Kidney epithelial cell (primary cell): ENCODE data around the gene NBEAL2. TPM values are rescaled to one million over a fixed set of nuclear protein-coding genes. Genes with fewer than 3 reads are reported as not detected.
A peak's percentile ranks its signal among the peaks of the same experiment; 100 is the strongest.

Source experiments
- DNase-seq: peaks from one replicate; pipeline ENCODE4 v3.0.0-alpha.2; 2010; ENCODE audit warnings: low read depth
- H3K27me3 ChIP-seq: 2 replicates; pipeline ENCODE4 v1.6.0; 2011; ENCODE audit warnings: low read length; ENCODE audit not compliant: control insufficient read depth, insufficient read depth
- H3K36me3 ChIP-seq: 2 replicates; pipeline ENCODE4 v1.5.1; 2011; ENCODE audit warnings: low read length; ENCODE audit not compliant: control insufficient read depth, insufficient read depth
- H3K4me3 ChIP-seq: 2 replicates; pipeline ENCODE4 v1.5.1; 2011; ENCODE audit warnings: low read depth, mild to moderate bottlenecking, control low read depth, low read length
- total RNA-seq: library from RNA; depleted of rRNA; stranded (reverse); fragments of >200 nt; gene quantifications from 2 replicates; pipeline ENCODE4 v1.2.3, GENCODE V29; 2015
- TF ChIP-seq, protein P1 (sequence below): IDR thresholded peaks from 2 replicates; pipeline ENCODE4 v1.5.1; 2011; ENCODE audit warnings: mild to moderate bottlenecking, moderate library complexity, low read length, control low read depth, inconsistent platforms; ENCODE audit not compliant: insufficient read depth, poor library complexity, severe bottlenecking

The NBEAL2 gene
- total RNA-seq, 1 donor from 2014 or later = 37.5 TPM

- TF ChIP-seq, protein P1, sequence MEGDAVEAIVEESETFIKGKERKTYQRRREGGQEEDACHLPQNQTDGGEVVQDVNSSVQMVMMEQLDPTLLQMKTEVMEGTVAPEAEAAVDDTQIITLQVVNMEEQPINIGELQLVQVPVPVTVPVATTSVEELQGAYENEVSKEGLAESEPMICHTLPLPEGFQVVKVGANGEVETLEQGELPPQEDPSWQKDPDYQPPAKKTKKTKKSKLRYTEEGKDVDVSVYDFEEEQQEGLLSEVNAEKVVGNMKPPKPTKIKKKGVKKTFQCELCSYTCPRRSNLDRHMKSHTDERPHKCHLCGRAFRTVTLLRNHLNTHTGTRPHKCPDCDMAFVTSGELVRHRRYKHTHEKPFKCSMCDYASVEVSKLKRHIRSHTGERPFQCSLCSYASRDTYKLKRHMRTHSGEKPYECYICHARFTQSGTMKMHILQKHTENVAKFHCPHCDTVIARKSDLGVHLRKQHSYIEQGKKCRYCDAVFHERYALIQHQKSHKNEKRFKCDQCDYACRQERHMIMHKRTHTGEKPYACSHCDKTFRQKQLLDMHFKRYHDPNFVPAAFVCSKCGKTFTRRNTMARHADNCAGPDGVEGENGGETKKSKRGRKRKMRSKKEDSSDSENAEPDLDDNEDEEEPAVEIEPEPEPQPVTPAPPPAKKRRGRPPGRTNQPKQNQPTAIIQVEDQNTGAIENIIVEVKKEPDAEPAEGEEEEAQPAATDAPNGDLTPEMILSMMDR = no peak
- H3K4me3 ChIP-seq = peak overlapping the region; percentile 52
- no peaks in the 10 kb centered on the region for H3K36me3 ChIP-seq
- no peaks in the 10 kb centered on the region for H3K27me3 ChIP-seq
- no peak for DNase-seq
Observed at GRCh38 chr3:47008851-47009224, 29.4 kb downstream of the NBEAL2 start.

GRCh38 chr3:47009225-47010110 is 30.0 kb downstream of the NBEAL2 start:
- TF ChIP-seq, protein P1 = peak; percentile 15
- H3K4me3 ChIP-seq = peak overlapping the region; percentile 52
- peak; percentile 64 for DNase-seq
- no peaks in the 10 kb centered on the region for H3K27me3 ChIP-seq
- no peaks in the 10 kb centered on the region for H3K36me3 ChIP-seq

GRCh38 chr3:47010111-47010712 is 30.7 kb downstream of the NBEAL2 start:
- H3K4me3 ChIP-seq = peak overlapping the region; percentile 52
- TF ChIP-seq, protein P1 = no peak
- H3K36me3 ChIP-seq = no peaks in the 10 kb centered on the region
- DNase-seq = no peak
- H3K27me3 ChIP-seq = no peaks in the 10 kb centered on the region

DNA sequence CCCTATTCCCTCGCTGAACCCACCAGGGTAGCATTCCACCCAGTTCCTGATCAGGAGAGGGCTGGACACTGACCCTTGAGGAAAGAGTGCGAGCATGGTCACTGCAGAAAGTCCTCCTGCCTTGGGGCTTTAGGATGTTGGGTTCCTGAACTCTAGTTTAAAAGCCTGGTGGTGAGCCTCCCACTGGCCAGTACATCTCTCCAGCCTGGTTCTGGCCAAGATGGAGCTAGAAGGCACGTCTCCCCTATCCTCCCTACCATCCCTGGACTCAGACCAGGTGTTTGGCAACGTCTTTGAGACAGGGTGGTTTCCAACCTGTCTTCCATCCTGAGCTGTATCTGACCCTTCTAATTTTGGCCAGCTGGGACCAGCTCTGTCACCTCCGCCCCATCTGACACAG is 31.4 kb downstream of the NBEAL2 start:
- Histone ChIP-seq H3K36me3 (no peaks in the 10 kb centered on the region), H3K27me3 (no peaks in the 10 kb centered on the region), H3K4me3 (no peak overlapping the region)
- TF ChIP-seq, protein P1 = no peak
- DNase-seq = no peak

- TF ChIP-seq, protein P1 = no peak
- no peak overlapping the region for H3K4me3 ChIP-seq
- DNase-seq = no peak
- H3K36me3 ChIP-seq = no peaks in the 10 kb centered on the region
- H3K27me3 ChIP-seq = no peaks in the 10 kb centered on the region
Observed at GRCh38 chr3:47011371-47011770, 31.9 kb downstream of the NBEAL2 start.
